ENCODE results near the gene PTPRG. TPM values are rescaled to one million over a fixed set of nuclear protein-coding genes. Genes with fewer than 3 reads are reported as not detected.

The PTPRG gene
- polyA plus RNA-seq, 1 donor (not counting 4 experiments of a cell fraction or from before 2014, with no cell fraction given): 12.1 TPM

GRCh38 chr3:62041681-62042080, 480.3 kb downstream of the PTPRG start:
- Histone ChIP-seq H2AFZ (ENCODE audit: control insufficient read depth, low read length) (no peak overlapping the region), H3K9ac (ENCODE audit: control insufficient read depth, extremely low read depth, insufficient read depth, low read length) (no peak overlapping the region), H3K27me3 (ENCODE audit: control insufficient read depth, extremely low read depth, insufficient read depth, low read length) (no peaks in the 10 kb centered on the region), H3K79me2 (ENCODE audit: control insufficient read depth, insufficient read depth, low read length) (no peaks in the 10 kb centered on the region), H3K36me3 (ENCODE audit: control insufficient read depth in 2 of 2, extremely low read depth in 1 of 2, insufficient read depth in 2 of 2, low read length in 2 of 2) (no peaks in the 10 kb centered on the region), H3K4me2 (ENCODE audit: control insufficient read depth, extremely low read depth, insufficient read depth, low read depth, low read length) (no peak overlapping the region), H3K9me3 (ENCODE audit: control insufficient read depth, low read depth, low read length) (no peaks in the 10 kb centered on the region), H3K4me3 (ENCODE audit: control insufficient read depth in 2 of 3, extremely low read depth in 1 of 3, insufficient read depth in 2 of 3, low read depth in 1 of 3, low read length in 3 of 3) (no peak overlapping the region), H3K27ac (ENCODE audit: control insufficient read depth, insufficient read depth, low read length) (no peak overlapping the region), H3K4me1 (ENCODE audit: control insufficient read depth, extremely low read depth, insufficient read depth, low read length) (no peaks in the 10 kb centered on the region), H4K20me1 (ENCODE audit: control insufficient read depth, extremely low read depth, insufficient read depth, low read length) (no peaks in the 10 kb centered on the region), H3K9me1 (ENCODE audit: control insufficient read depth, extremely low read depth, insufficient read depth, low read length) (no peaks in the 10 kb centered on the region)
- FAIRE-seq (no peak), DNase-seq (ENCODE audit: low read depth, low spot score) (no peak)
- TF ChIP-seq EZH2 (IDR thresholded peaks at IDR 0.05; ENCODE audit: low read length) (no peak), CTCF (optimal IDR thresholded peaks at IDR 0.05 in 1 of 3, IDR thresholded peaks at IDR 0.05 in 1 of 3, conservative IDR thresholded peaks at IDR 0.05 in 1 of 3; ENCODE audit: extremely low read depth in 1 of 3, insufficient read depth in 2 of 3, low read length in 3 of 3) (no peak)
- dilution Hi-C loops (cut with MboI; ENCODE audit: extremely low pct_ligation_motif_present, low sequenced_read_pairs): no loop called here

GRCh38 chr3:62044874-62045411, 483.6 kb downstream of the PTPRG start:
- Histone ChIP-seq H3K9ac (ENCODE audit: control insufficient read depth, extremely low read depth, insufficient read depth, low read length) (no peak overlapping the region), H3K9me1 (ENCODE audit: control insufficient read depth, extremely low read depth, insufficient read depth, low read length) (no peaks in the 10 kb centered on the region), H2AFZ (ENCODE audit: control insufficient read depth, low read length) (no peak overlapping the region), H3K79me2 (ENCODE audit: control insufficient read depth, insufficient read depth, low read length) (no peaks in the 10 kb centered on the region), H3K27me3 (ENCODE audit: control insufficient read depth, extremely low read depth, insufficient read depth, low read length) (no peaks in the 10 kb centered on the region), H3K27ac (ENCODE audit: control insufficient read depth, insufficient read depth, low read length) (no peak overlapping the region), H3K36me3 (ENCODE audit: control insufficient read depth in 2 of 2, extremely low read depth in 1 of 2, insufficient read depth in 2 of 2, low read length in 2 of 2) (no peaks in the 10 kb centered on the region), H4K20me1 (ENCODE audit: control insufficient read depth, extremely low read depth, insufficient read depth, low read length) (no peaks in the 10 kb centered on the region), H3K4me1 (ENCODE audit: control insufficient read depth, extremely low read depth, insufficient read depth, low read length) (no peaks in the 10 kb centered on the region), H3K9me3 (ENCODE audit: control insufficient read depth, low read depth, low read length) (no peaks in the 10 kb centered on the region), H3K4me3 (ENCODE audit: control insufficient read depth in 2 of 3, extremely low read depth in 1 of 3, insufficient read depth in 2 of 3, low read depth in 1 of 3, low read length in 3 of 3) (no peak overlapping the region), H3K4me2 (ENCODE audit: control insufficient read depth, extremely low read depth, insufficient read depth, low read depth, low read length) (no peak overlapping the region)
- DNase-seq (ENCODE audit: low read depth, low spot score): no peak
- FAIRE-seq: no peak
- dilution Hi-C loops (cut with MboI; ENCODE audit: extremely low pct_ligation_motif_present, low sequenced_read_pairs): no loop called here
- TF ChIP-seq EZH2 (IDR thresholded peaks at IDR 0.05; ENCODE audit: low read length) (no peak), CTCF (optimal IDR thresholded peaks at IDR 0.05 in 1 of 3, IDR thresholded peaks at IDR 0.05 in 1 of 3, conservative IDR thresholded peaks at IDR 0.05 in 1 of 3; ENCODE audit: extremely low read depth in 1 of 3, insufficient read depth in 2 of 3, low read length in 3 of 3) (no peak)

All from keratinocyte (primary cell).